Measurements from ENCODE around the gene FXYD5. TPM values are rescaled to one million over a fixed set of nuclear protein-coding genes. Genes with fewer than 3 reads are reported as not detected.
"Not testable (repeated sequence)": the region's sequence is repeated elsewhere in the genome, so short reads cannot be mapped to it uniquely, and the experiment has no call there.

FXYD5 gene
- total RNA-seq, 1 experiment from 2014 or later, result 6.6 TPM

DNA sequence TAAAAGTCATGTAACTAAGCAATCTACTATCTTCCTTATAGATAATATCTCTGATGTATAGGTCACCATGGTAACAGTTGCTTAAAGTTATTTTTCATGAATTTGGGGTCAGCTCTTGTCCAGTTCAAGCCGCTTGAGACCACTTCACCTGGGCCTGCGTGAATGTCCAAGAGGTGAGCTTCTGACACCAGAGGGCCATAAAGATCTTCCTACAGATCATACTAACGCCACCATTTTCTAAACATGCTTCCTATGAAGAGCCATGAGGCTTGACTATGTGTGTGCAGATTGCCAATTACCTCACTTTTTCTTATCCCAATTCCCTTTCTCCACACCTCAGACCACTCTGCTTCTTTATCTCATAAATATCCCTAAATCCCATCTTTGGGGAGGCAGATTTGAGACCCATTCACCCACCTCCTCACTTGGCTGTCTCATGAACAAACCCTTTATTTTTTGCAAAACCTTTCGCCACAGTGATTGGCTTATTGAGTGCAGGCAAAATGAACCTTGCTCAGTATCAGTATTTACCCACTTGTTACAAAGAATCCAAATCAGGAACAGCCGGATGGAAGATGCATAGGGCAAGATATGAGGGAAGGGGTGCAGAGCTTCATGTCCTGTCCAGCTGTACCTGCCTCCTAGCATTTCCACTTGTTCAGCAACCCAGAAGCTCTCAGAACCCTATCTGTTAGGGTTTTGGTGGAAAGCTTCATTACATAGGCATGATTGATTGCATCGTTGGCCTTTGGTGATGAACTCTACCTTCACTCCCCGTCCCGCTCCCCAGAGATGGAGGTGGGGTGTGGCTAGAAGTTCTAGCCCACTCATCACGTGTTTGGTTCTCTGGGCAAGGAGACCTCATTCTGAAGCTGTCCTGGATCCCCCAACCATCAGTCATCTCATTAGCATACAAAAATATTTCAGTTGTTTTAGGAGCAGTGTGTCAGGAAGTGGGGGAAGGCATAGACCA lies 39.8 kb downstream of the FXYD5 start:
- no peak overlapping the region for H3K27ac ChIP-seq
- H3K27me3 ChIP-seq, result no peaks in the 10 kb centered on the region
- no peaks in the 10 kb centered on the region for H3K4me1 ChIP-seq
- H3K36me3 ChIP-seq, result no peaks in the 10 kb centered on the region
- no peaks in the 10 kb centered on the region for H3K9me3 ChIP-seq (replicated peaks)
- H3K4me3 ChIP-seq, result no peak overlapping the region
- no peak for DNase-seq

DNA sequence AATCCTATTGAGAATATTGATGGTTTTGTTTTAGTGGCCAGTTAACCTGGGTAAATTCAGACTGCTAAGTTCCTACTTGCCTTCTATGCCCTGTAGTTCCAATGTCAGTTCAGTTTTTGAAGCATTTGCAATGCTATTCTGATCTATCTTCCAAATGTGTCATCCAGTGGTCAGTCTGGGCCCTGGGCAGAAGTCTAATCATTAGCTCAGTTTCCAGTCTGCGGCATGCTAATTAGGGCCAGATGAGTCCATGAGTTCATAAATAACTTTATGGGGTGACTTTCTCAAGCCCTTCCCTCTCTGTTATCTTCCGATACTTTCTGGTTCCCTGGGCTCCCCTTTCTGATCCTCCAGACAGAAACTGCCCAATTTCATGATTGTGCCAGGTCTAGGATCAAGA lies 41.3 kb downstream of the FXYD5 start:
- no peak overlapping the region for H3K27ac ChIP-seq
- H3K36me3 ChIP-seq, result no peaks in the 10 kb centered on the region
- H3K4me1 ChIP-seq, result no peaks in the 10 kb centered on the region
- DNase-seq, result no peak
- H3K27me3 ChIP-seq, result no peaks in the 10 kb centered on the region
- no peak overlapping the region for H3K4me3 ChIP-seq
- H3K9me3 ChIP-seq (replicated peaks), result no peaks in the 10 kb centered on the region

DNA sequence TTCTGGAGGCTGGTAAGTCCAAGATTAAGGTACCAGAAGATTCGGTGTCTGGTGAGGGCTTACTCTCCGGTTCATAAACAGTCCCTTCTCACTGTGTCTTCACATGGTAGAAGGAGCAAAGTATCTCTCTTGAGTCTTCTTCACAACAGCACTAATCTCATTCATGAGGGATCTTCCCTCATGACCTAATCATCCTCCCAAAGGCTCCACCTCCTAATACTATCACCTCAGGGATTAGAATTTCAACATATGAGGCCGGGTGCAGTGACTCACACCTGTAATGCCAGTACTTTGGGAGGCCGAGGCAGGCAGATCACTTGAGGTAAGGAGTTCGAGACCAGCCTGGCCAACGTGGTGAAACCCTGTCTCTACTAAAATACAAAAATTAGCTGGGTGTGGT lies 42.3 kb downstream of the FXYD5 start:
- not testable (repeated sequence) for H3K36me3 ChIP-seq; H3K4me3 ChIP-seq; H3K9me3 ChIP-seq (replicated peaks); H3K27me3 ChIP-seq; DNase-seq; H3K27ac ChIP-seq; H3K4me1 ChIP-seq

DNA sequence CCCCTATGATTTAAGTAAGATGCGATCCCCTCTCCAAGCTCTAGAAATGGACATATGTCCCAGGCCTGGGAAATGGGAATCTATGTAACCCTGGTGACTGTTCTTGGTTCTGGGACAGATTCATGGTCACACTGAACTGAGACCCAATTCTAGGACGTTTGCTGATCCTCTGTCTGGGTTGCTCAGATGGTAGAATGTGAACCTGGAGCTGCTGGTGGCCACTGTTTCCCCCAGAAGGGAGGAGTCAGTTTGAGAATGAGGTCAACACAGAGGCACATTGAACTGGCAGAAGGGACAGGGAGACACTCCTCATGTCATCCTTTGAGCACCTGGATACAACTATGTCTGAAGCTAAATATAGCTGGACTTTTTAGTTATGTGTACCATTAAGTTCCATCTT lies 44.9 kb downstream of the FXYD5 start:
- peaks cover 3% of the 10 kb centered on the region; the same call in 1 of the 2 replicates for H3K9me3 ChIP-seq (replicated peaks)
- no peak overlapping the region for H3K4me3 ChIP-seq
- no peaks in the 10 kb centered on the region for H3K36me3 ChIP-seq
- H3K27me3 ChIP-seq, result peaks cover 6% of the 10 kb centered on the region; the same call in 1 of the 2 replicates
- no peak overlapping the region for H3K27ac ChIP-seq
- H3K4me1 ChIP-seq, result no peaks in the 10 kb centered on the region
- DNase-seq, result no peak

DNA sequence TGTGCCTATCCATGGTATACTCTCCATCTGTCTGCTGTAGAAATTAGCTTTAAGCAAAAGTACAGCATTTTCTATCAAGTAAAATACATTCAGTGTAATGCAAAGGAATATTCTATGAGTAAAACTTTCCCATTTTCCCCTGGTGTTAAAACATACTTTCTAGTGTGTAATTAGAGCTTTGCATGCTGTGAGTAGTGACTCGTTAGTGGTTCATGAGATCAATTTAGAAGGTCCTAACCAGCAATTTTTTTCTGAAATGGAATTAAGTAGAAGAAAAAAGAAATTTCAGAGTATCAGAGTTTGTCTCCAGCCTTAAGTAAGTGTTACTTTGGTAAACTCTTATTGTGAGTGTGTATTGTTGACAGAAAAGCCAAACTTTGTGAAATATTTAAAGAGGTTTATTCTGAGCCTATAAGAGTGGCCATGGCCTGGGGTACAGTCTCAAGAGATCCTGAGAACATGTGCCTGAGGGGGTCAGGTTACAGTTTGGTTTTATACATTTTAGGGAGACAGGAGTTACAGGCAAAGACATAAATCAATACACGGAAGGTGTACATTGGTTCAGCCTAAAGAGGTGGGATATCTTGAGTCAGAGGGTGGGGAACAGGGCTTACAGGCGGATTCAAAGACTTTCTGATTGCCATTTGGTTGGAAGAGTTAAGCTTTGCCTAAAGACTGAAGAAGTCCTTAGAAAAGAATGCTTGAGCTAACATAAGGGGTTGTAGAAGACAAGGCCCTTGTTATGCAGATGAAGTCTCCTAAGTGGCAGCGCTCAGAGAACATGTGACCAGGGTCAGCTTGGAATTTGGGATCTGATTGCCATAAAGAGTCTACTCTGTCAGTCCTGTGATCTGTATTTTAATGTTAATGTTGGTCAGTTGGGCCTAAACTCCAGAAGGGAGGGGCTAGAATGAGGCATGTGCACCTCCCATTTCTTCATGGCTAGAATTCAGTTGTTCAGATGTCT lies 48.5 kb downstream of the FXYD5 start:
- Histone ChIP-seq H3K4me3 (no peak overlapping the region), H3K27me3 (peaks cover 6% of the 10 kb centered on the region; the same call in 1 of the 2 replicates), H3K27ac (no peak overlapping the region), H3K36me3 (no peaks in the 10 kb centered on the region), H3K4me1 (no peaks in the 10 kb centered on the region), H3K9me3 (replicated peaks) (peaks cover 3% of the 10 kb centered on the region; the same call in 1 of the 2 replicates)
- DNase-seq, result no peak

DNA sequence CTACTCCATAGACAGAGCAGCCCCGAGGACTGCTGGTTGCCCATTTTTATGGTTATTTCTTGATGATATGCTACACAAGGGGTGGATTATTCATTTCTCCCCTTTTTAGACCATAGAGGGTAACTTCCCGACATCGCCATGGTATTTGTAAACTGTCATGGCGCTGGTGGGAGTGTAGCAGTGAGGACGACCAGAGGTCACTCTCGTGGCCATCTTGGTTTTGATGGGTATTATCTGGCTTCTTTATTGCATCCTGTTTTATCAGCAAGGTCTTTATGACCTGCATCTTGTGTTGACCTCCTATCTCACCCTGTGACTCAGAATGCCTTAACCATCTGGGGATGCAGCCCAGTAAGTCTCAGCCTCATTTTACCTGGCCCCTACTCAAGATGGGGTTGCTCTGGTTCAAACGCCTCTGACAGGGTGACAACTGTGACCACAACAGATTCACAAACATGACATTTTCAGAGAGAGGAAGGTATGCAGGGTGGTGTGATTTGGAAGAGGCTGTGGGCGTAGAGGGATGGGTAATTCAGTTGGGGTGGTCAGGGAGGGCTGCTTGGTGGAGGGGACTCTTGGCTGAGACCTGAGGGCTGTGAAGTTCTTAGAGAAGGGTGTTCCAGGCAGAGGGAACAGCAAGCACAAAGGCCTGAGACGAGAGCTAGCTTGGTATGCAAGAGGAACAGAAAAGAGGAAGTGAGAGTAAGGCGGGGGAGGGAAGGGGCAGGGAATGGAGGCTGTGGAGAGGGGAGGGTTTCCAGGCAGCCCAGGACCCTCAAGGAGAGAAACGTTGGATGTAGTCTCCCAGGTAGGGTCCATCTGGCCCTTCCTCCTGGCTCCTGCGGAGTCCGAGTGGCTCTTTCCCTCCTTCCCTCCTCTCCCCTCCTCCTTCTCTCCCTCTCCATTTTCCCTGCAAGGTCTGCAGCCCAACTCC lies 50.5 kb downstream of the FXYD5 start:
- no peaks in the 10 kb centered on the region for H3K36me3 ChIP-seq
- H3K4me1 ChIP-seq, result no peaks in the 10 kb centered on the region
- no peak for DNase-seq
- peaks cover 3% of the 10 kb centered on the region; the same call in 1 of the 2 replicates for H3K9me3 ChIP-seq (replicated peaks)
- peaks cover 6% of the 10 kb centered on the region; the same call in 1 of the 2 replicates for H3K27me3 ChIP-seq
- H3K4me3 ChIP-seq, result no peak overlapping the region
- H3K27ac ChIP-seq, result no peak overlapping the region

DNA sequence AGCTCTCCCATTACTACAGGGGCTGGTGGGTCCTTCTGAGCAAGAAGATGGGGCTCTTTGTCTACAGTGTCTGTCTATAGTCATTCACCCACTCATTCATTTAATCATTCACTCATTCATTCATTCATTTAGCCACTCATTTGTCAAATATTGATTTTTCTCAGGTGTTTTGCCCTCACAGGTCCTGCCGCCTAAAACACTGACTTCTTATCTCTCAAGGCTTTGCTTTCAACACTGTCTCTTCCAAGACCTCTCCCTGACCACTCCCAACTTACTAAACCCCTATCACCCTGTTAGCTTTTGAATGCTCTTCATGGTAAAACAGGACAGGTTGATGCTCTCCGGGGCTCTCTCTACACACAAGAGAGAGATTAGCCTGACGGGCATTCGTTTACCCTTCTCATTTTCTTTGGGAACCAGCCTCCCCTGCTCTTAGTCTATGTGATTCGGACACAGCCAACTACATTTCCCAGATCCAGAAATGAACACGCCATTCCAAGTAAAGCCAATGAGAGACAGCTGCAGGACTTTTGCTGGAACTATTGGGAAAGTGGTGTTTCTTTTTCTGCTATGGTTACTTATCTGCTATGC lies 51.3 kb downstream of the FXYD5 start:
- no peak overlapping the region for H3K27ac ChIP-seq
- peaks cover 6% of the 10 kb centered on the region; the same call in 1 of the 2 replicates for H3K27me3 ChIP-seq
- no peak for DNase-seq
- H3K36me3 ChIP-seq, result no peaks in the 10 kb centered on the region
- H3K4me1 ChIP-seq, result no peaks in the 10 kb centered on the region
- peaks cover 3% of the 10 kb centered on the region; the same call in 1 of the 2 replicates for H3K9me3 ChIP-seq (replicated peaks)
- H3K4me3 ChIP-seq, result no peak overlapping the region

DNA sequence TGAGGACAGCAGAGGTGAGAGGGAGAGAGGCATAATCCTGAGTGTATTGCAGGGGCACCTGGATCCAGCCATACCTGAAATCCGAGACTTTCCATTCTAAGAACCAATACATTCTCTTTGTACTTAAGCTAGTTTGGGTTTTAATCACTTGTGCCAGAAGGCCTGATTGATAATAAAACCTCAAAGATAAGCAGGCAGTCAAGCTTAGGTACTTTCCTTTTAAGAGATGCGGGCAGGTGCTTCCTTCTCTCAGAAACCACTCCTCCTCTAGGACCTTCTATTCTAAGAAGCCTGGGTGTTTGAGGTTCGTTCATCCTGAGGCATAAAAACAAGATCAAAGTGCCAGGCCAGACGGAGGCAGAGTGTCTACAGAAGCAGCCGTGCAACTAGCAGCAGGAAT lies 51.8 kb downstream of the FXYD5 start:
- no peaks in the 10 kb centered on the region for H3K4me1 ChIP-seq
- DNase-seq, result no peak
- H3K27me3 ChIP-seq, result peaks cover 6% of the 10 kb centered on the region; the same call in 1 of the 2 replicates
- no peak overlapping the region for H3K4me3 ChIP-seq
- no peaks in the 10 kb centered on the region for H3K36me3 ChIP-seq
- no peak overlapping the region for H3K27ac ChIP-seq
- H3K9me3 ChIP-seq (replicated peaks), result peaks cover 3% of the 10 kb centered on the region; the same call in 1 of the 2 replicates

DNA sequence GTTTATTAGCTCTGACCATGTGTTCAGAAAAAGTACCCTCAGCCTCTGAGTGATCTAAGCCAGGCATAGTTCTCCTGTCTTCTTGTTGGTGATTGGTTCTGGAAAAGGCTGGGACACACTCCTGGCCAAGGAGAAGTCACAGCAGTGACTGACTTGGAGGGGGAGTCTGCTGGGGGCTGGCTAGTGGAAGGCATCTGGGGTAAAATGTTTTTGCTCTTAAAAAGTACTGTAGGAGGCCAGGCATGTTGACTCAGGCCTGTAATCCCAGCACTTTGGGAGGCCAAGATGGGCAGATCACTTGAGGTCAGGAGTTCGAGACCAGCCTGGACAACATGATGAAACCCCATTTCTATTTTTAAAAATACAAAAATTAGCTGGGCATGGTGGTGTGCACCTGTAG lies 52.3 kb downstream of the FXYD5 start:
- H3K4me3 ChIP-seq, result no peak overlapping the region
- H3K36me3 ChIP-seq, result no peaks in the 10 kb centered on the region
- no peaks in the 10 kb centered on the region for H3K4me1 ChIP-seq
- no peak overlapping the region for H3K27ac ChIP-seq
- H3K9me3 ChIP-seq (replicated peaks), result peaks cover 3% of the 10 kb centered on the region; the same call in 1 of the 2 replicates
- peaks cover 6% of the 10 kb centered on the region; the same call in 1 of the 2 replicates for H3K27me3 ChIP-seq
- DNase-seq, result no peak

DNA sequence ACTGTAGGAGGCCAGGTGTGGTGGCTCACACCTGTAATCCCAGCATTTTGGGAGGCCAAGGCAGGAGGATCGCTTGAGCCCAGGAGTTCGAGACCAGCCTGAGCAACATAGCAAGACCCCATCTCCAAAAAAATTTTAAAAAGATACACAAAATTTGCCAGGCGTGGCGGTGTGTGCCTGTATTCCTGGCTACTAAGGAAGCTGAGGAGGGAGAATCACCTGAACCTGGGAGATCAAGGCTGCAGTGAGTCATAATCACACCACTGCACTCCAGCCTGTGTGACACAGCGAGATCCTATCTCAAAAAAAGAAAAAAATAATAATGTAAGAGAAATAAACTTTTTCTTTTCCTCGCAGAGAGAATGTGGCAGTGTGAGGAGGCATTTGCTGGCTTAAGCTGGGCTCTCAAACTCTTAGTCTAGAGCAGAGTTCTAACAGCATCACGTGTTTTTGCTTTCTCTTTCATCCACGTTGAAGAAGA lies 52.9 kb downstream of the FXYD5 start:
- Histone ChIP-seq H3K27ac (no peak overlapping the region), H3K4me3 (no peak overlapping the region), H3K9me3 (replicated peaks) (peaks cover 3% of the 10 kb centered on the region; the same call in 1 of the 2 replicates), H3K27me3 (peaks cover 5% of the 10 kb centered on the region; the same call in 1 of the 2 replicates), H3K36me3 (no peaks in the 10 kb centered on the region), H3K4me1 (no peaks in the 10 kb centered on the region)
- DNase-seq, result no peak

DNA sequence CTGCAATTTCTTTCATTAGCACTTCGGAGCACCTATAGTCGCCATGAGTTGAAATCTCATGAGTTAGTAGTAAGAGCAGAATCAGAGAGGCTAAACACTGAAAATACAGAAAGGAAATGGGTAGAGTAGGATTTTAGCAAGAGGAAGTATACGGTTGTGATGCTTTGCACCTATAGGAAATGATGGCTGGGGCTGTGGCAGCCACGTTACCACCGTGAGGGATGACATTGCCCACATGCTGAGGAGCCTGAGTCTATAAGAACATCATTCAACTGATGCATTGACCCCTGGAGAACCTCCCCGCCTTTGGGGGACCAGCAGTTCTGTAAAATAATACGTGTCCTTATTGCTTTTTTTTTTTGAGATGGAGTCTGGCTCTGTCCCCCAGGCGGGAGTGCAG lies 53.6 kb downstream of the FXYD5 start:
- Histone ChIP-seq H3K36me3 (no peaks in the 10 kb centered on the region), H3K27me3 (no peaks in the 10 kb centered on the region; the same call in 1 of the 2 replicates), H3K27ac (no peak overlapping the region), H3K9me3 (replicated peaks) (no peaks in the 10 kb centered on the region), H3K4me1 (no peaks in the 10 kb centered on the region), H3K4me3 (no peak overlapping the region)
- DNase-seq, result no peak

DNA sequence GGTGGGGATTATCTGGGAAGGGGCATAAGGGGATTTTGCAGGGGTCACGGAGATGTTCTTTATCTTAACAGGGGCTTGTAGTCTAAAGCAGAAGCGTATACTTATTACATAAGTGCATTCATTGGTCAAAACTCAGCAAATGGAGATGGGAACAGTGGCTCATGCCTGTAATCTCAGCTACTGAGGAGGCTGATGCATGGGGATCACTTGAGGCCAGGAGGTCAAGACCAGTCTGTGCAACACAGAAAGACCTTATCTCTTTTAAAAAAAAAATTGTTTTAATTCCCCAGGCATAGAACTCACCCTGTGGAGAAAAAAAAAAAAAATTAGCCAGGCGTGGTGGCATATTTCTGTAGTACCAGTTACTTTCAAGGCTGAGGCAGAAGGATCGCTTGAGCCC lies 55.1 kb downstream of the FXYD5 start:
- no peaks in the 10 kb centered on the region for H3K36me3 ChIP-seq
- H3K9me3 ChIP-seq (replicated peaks), result no peaks in the 10 kb centered on the region
- H3K4me1 ChIP-seq, result no peaks in the 10 kb centered on the region
- H3K27ac ChIP-seq, result no peak overlapping the region
- no peak for DNase-seq
- H3K4me3 ChIP-seq, result no peak overlapping the region
- no peaks in the 10 kb centered on the region; the same call in 1 of the 2 replicates for H3K27me3 ChIP-seq

DNA sequence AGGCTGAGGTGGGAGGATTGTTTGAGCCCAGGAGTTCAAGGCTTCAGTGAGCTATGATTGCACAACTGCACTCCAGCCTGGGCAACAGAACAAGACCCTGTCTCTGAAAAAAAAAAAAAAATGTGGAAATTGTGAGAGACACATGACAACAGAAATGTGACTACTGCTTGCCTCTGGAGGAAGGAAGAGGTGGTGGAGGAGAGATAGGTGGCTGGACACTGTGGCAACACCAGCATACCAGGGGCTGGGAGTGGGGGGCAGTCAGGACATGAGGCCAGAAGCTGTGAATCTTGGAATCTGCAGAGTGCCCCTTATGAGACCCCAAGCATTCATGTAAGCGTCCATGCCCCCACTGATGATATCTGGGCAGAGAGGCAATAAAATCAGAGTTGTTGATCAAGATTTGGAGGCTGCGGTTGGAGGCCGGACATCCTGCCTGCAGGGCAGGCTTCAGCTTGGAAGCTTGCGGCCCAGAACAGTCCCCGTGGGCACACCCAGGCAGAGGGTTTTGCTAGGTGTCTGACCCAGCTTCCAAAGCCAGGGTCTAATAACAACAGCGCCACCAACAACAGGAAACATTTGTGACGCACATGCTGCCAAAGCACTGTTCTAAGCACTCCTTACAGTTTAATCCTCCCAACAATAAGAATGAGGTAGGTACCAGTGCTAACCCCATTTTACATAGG lies 57.2 kb downstream of the FXYD5 start:
- no peak for DNase-seq
- no peaks in the 10 kb centered on the region for H3K27me3 ChIP-seq
- no peaks in the 10 kb centered on the region for H3K4me1 ChIP-seq
- no peak overlapping the region for H3K4me3 ChIP-seq
- H3K27ac ChIP-seq, result no peak overlapping the region
- no peaks in the 10 kb centered on the region for H3K9me3 ChIP-seq (replicated peaks)
- H3K36me3 ChIP-seq, result no peaks in the 10 kb centered on the region

All from SJCRH30 (cell line).